Panc1 (cell line): ENCODE results near the gene SUSD2. TPM values are rescaled to one million over a fixed set of nuclear protein-coding genes. Genes with fewer than 3 reads are reported as not detected.
"Not testable (repeated sequence)": the region's sequence is repeated elsewhere in the genome, so short reads cannot be mapped to it uniquely, and the experiment has no call there.

ENCODE experiments used
- ATAC-seq: fragments of 200-7000 bp; cut with Tn5 transposase; 2 replicates; pipeline ENCODE4 v1.9.1; 2020; ENCODE audit warnings: mild to moderate bottlenecking, moderate library complexity
- BruUV-seq: library from RNA; stranded (reverse); fragments of 400-500 nt; replicated peaks from 2 replicates; lab custom pipeline; 2021; lab: Mats Ljungman, UMichigan
- CTCF ChIA-PET: fragments of 300-600 bp; sonication (Branson Sonifier 250); formaldehyde crosslinking; loops from one replicate; lab custom pipeline; 2022; ENCODE audit warnings: antibody characterized with exemption; lab: Charles Lee
- POLR2A ChIA-PET: fragments of 300-600 bp; sonication (Branson Sonifier 250); formaldehyde crosslinking; loops from one replicate; lab custom pipeline; 2022; ENCODE audit warnings: antibody characterized with exemption; lab: Charles Lee
- DNase-seq: peaks from one replicate; pipeline ENCODE4 v3.0.0-alpha.2; 2010; ENCODE audit warnings: low read depth, low spot score
- H3K27ac ChIP-seq: 2 replicates; pipeline ENCODE4 v1.5.1; 2011; ENCODE audit warnings: mild to moderate bottlenecking, low read length, inconsistent platforms
- H3K27me3 ChIP-seq: fragments of 200-500 bp; sonication (Bioruptor generic); 2 replicates; pipeline ENCODE4 v1.6.0; 2014; ENCODE audit warnings: low read length, inconsistent platforms; ENCODE audit not compliant: control insufficient read depth, insufficient read depth
- H3K36me3 ChIP-seq: fragments of 200-500 bp; sonication (Bioruptor generic); 2 replicates; pipeline ENCODE4 v1.5.1; 2014; ENCODE audit warnings: inconsistent platforms, mild to moderate bottlenecking, low read length, moderate library complexity; ENCODE audit not compliant: control insufficient read depth, insufficient read depth
- H3K4me1 ChIP-seq: 2 replicates; pipeline ENCODE4 v1.5.1; 2011; ENCODE audit warnings: inconsistent platforms, mild to moderate bottlenecking, low read length, moderate library complexity; ENCODE audit not compliant: control insufficient read depth, insufficient read depth
- H3K4me3 ChIP-seq, 2 experiments: 2 replicates each; pipeline ENCODE4 v1.5.1; 2011 to 2012; ENCODE audit warnings: low read depth in 2 of 2, low read length in 2 of 2, mild to moderate bottlenecking in 2 of 2, inconsistent platforms in 1 of 2, moderate library complexity in 1 of 2
- H3K9me3 ChIP-seq: fragments of 200-500 bp; sonication (Bioruptor generic); 2 replicates; pipeline ENCODE4 v1.5.1; 2014; ENCODE audit warnings: low read depth, mild to moderate bottlenecking, inconsistent platforms, low read length, moderate library complexity; ENCODE audit not compliant: control insufficient read depth, insufficient read depth
- CTCF ChIP-seq: fragments of 450-650 bp; IDR thresholded peaks from 2 replicates; pipeline ENCODE4 v1.5.1; 2017; ENCODE audit warnings: mild to moderate bottlenecking
- POLR2AphosphoS5 ChIP-seq: IDR thresholded peaks from 2 replicates; pipeline ENCODE4 v1.6.1; 2012; ENCODE audit warnings: mild to moderate bottlenecking, low read depth, low read length, moderate library complexity
- REST ChIP-seq, 2 experiments: IDR thresholded peaks; 2 replicates each; pipeline ENCODE4 v1.6.1; 2011 to 2012; ENCODE audit warnings: low read depth in 2 of 2, control low read depth in 1 of 2, low read length in 1 of 2, mild to moderate bottlenecking in 1 of 2, moderate library complexity in 1 of 2; ENCODE audit not compliant: insufficient read depth in 1 of 2
- SIN3A ChIP-seq: IDR thresholded peaks from 2 replicates; pipeline ENCODE4 v1.6.1; 2012; ENCODE audit warnings: low read depth, mild to moderate bottlenecking, low read length, moderate library complexity, borderline replicate concordance; ENCODE audit not compliant: insufficient read depth
- TCF7L2 ChIP-seq: IDR thresholded peaks from 2 replicates; pipeline ENCODE4 v1.6.1; 2011; ENCODE audit warnings: mild to moderate bottlenecking, low read depth, low read length, inconsistent platforms
- in situ Hi-C: cut with HindIII; loops from 2 replicates; pipeline ENCODE4 v1.10.0; 2016; ENCODE audit warnings: low sequenced_read_pairs, low pct_unique_long_range_greater_than_20kb
- intact Hi-C: fragments of 100-400 bp; cut with micrococcal nuclease; formaldehyde crosslinking; loops from one replicate; pipeline ENCODE4 v1.10.0; 2022; ENCODE audit not compliant: unreplicated experiment
- total RNA-seq: library from RNA; stranded (reverse); gene quantifications from one replicate; pipeline ENCODE4 v1.2.1, GENCODE V29; 2021; ENCODE audit not compliant: unreplicated experiment

Gene SUSD2
- total RNA-seq, 1 experiment from 2014 or later = 10.6 TPM

- ATAC-seq, BruUV-seq, intact Hi-C loops, in situ Hi-C loops, H3K9me3 ChIP-seq, DNase-seq, POLR2A ChIA-PET, H3K27me3 ChIP-seq, H3K36me3 ChIP-seq, H3K4me3 ChIP-seq: not testable (repeated sequence)
- CTCF ChIA-PET = interaction anchor here (0.5 to 0.6 kb wide), 2 partner anchors 31 to 567 kb away, joined by 3 to 5 read pairs; no protein-coding TSS in a partner anchor
- peak overlapping the region; percentile 29; the same call in 1 of the 2 replicates for H3K27ac ChIP-seq
- H3K4me1 ChIP-seq = peaks cover 24% of the 10 kb centered on the region
Measured at GRCh38 chr22:24211716-24212115, 30.4 kb downstream of the SUSD2 start.

GRCh38 chr22:24213111-24213510, 31.8 kb downstream of the SUSD2 start:
- in situ Hi-C loops, DNase-seq, intact Hi-C loops, H3K9me3 ChIP-seq, ATAC-seq, BruUV-seq, H3K27ac ChIP-seq, H3K27me3 ChIP-seq, POLR2A ChIA-PET, H3K4me3 ChIP-seq, H3K36me3 ChIP-seq: not testable (repeated sequence)
- peaks cover 13% of the 10 kb centered on the region for H3K4me1 ChIP-seq
- CTCF ChIA-PET = interaction anchor here (0.7 kb wide), 1 partner anchor 23 kb away, joined by 5 read pairs; no protein-coding TSS in a partner anchor

GRCh38 chr22:24214467-24215285, 33.4 kb downstream of the SUSD2 start:
- H3K36me3 ChIP-seq = no peaks in the 10 kb centered on the region
- no peaks in the 10 kb centered on the region for H3K27me3 ChIP-seq
- H3K27ac ChIP-seq = peak overlapping the region; percentile 63
- intact Hi-C loops = no loop called here
- POLR2A ChIA-PET = no interaction called here
- DNase-seq (no peak), ATAC-seq (peak; percentile 61; the same call in 1 of the 2 replicates)
- H3K4me3 ChIP-seq = no peak overlapping the region
- H3K9me3 ChIP-seq = no peaks in the 10 kb centered on the region
- H3K4me1 ChIP-seq = peaks cover 2% of the 10 kb centered on the region
- TF ChIP-seq REST (IDR thresholded peaks at IDR 0.05; ENCODE audit: insufficient read depth in 1 of 2, low read depth in 2 of 2, low read length in 1 of 2) = no peak
- no peak for TF ChIP-seq CTCF
- TF ChIP-seq SIN3A = no peak
- TF ChIP-seq POLR2AphosphoS5 = no peak
- TF ChIP-seq TCF7L2 = no peak
- CTCF ChIA-PET = no interaction called here
- in situ Hi-C loops = no loop called here
- no TSS peak for BruUV-seq
